Choroid plexus epithelial cell (primary cell): ENCODE data around the gene EFHC2.
A peak's percentile ranks its signal among the peaks of the same experiment; 100 is the strongest.
"Not testable (repeated sequence)": the region's sequence is repeated elsewhere in the genome, so short reads cannot be mapped to it uniquely, and the experiment has no call there.

Experiments
- DNase-seq: peaks from one replicate; pipeline ENCODE4 v3.0.0-alpha.2; 2010; ENCODE audit warnings: low read depth
- H3K4me3 ChIP-seq: 2 replicates; pipeline ENCODE4 v1.5.1; 2011; ENCODE audit warnings: low read depth, mild to moderate bottlenecking, control low read depth, low read length, moderate library complexity
- TF ChIP-seq, protein P1 (sequence below): conservative IDR thresholded peaks from 2 replicates; pipeline ENCODE4 v1.5.1; 2011; ENCODE audit warnings: low read depth, mild to moderate bottlenecking, control low read depth, inconsistent platforms, low read length, moderate library complexity

Gene EFHC2

DNA sequence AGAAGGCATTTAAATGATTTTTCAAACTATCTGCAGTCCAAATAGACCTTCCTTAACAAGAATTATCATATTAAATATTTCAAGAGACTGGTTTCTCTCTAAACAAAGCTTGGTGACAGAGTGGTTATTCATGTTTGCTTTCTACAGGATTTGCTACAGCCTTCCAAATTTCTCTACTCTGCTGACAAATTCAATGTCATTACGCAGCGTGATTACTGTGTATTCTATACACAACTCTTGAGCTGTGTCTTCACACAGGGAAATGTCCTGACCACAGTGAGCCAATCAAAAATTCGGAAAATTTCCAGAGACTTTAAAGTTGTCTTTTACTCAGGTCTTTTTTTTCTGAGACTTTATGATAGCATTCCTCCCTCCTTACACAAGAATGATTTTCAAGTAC, 75.6 kb downstream of the EFHC2 start:
- DNase-seq = no peak
- H3K4me3 ChIP-seq = no peak overlapping the region
- TF ChIP-seq, protein P1, sequence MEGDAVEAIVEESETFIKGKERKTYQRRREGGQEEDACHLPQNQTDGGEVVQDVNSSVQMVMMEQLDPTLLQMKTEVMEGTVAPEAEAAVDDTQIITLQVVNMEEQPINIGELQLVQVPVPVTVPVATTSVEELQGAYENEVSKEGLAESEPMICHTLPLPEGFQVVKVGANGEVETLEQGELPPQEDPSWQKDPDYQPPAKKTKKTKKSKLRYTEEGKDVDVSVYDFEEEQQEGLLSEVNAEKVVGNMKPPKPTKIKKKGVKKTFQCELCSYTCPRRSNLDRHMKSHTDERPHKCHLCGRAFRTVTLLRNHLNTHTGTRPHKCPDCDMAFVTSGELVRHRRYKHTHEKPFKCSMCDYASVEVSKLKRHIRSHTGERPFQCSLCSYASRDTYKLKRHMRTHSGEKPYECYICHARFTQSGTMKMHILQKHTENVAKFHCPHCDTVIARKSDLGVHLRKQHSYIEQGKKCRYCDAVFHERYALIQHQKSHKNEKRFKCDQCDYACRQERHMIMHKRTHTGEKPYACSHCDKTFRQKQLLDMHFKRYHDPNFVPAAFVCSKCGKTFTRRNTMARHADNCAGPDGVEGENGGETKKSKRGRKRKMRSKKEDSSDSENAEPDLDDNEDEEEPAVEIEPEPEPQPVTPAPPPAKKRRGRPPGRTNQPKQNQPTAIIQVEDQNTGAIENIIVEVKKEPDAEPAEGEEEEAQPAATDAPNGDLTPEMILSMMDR = no peak

DNA sequence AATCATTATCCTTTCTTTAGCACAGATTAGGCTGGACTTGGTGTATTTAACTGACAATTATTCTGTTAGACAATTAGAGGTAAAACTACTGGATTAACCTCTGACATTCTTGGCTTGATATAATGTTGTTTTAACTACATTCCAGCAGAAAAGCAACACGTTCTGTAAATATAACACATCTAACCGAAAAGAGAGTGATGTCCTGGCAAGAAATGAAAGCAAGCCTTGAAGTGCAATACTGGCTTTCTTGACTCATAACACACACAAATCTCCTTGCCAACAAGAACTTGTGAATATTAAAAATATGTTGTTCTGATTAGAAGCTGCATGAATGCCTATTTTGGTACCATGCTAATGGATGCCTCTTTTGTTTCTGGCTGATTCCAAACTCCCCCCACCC, 76.4 kb downstream of the EFHC2 start:
- TF ChIP-seq, protein P1 = no peak
- no peak overlapping the region for H3K4me3 ChIP-seq
- peak; percentile 7 for DNase-seq

DNA sequence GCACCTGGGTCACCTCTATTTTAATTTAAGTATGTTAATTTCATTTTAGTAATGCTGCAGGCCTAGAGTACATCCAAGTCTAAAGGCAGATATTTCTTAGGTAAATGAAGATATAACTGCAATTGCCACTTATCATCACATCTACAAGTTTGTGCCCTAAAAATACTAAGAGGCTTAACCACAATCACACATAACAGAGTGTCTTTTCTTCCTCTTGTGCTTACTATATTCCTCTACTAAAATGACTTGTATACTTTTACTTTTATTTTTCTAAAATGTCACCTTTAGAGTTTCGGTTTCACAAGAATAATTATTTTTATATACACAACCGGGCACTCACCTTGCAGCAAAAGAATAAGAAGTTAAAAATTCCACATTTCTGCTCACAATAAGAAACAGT, 77.9 kb downstream of the EFHC2 start:
- no peak overlapping the region for H3K4me3 ChIP-seq
- TF ChIP-seq, protein P1 = no peak
- no peak for DNase-seq

DNA sequence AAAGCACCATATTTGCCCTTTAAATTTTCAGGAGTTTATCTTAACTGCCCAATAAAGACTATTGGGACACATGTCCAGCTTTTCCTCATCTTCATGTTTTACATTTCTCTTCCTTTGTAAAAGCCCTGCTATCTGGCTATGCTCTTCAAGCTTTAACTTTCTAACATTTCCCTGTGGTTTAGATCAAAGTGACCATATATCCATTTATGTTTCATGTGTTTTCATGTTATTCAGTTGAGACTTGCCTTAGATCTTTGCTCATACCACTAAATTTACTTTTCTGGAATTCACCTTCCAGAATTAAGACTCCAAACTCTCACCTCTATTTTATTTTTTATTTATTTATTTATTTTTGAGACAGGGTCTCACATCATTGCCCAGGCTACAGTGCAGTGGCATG, 78.5 kb downstream of the EFHC2 start:
- H3K4me3 ChIP-seq = no peak overlapping the region
- no peak for DNase-seq
- TF ChIP-seq, protein P1 = no peak

DNA sequence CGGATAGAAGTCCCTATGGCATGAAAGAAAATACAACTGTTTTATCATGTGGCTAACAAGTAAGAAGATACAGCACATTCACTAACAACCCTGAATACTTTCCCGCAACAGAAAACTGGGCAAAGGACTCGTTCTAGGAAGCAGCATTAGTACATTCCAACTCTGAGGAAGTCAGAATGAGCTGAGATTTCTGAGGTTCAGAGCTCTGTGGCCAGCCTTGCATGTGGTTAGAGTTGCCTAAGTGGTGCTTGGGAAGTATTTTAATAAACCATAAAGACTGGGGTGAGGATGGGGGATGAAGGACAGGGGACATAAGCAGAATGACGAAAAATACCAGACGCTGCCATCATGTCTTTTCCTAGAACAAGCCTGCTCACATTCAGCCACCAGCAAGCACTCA, 82.2 kb downstream of the EFHC2 start:
- DNase-seq = no peak
- TF ChIP-seq, protein P1 = no peak
- H3K4me3 ChIP-seq = no peak overlapping the region

DNA sequence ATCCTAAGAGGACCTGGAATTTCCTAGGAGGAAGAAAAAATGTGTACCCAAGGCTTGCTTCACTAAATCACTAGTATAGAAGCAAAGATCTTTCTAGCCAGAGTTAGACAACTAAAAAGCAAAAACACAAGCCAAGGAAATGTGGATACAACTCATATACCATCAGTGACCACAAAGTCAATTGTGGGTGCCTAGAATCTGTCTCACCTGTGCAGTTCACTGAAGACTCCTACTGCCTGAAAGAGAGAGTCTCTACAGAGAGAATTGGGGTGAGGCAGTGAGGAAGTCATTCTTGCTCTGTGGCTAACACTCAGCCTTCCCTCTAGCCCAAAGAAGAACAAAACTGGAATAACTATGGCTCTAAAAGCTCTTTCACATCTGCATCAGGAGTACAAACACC, 82.9 kb downstream of the EFHC2 start:
- H3K4me3 ChIP-seq = no peak overlapping the region
- DNase-seq = no peak
- TF ChIP-seq, protein P1 = no peak

DNA sequence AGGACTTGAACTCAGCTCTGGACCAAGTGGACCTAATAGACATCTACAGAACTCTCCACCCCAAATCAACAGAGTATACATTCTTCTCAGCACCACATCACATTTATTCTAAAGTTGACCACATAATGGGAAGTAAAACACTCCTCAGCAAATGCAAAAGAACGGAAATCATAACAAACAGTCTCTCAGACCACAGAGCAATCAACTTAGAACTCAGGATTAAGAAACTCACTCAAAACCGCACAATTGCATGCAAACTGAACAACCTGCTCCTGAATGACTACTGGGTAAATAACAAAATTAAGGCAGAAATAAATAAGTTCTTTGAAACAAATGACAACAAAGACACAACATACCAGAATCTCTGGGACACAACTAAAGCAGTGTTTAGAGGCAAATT, 87.7 kb downstream of the EFHC2 start:
- DNase-seq, H3K4me3 ChIP-seq: not testable (repeated sequence)

DNA sequence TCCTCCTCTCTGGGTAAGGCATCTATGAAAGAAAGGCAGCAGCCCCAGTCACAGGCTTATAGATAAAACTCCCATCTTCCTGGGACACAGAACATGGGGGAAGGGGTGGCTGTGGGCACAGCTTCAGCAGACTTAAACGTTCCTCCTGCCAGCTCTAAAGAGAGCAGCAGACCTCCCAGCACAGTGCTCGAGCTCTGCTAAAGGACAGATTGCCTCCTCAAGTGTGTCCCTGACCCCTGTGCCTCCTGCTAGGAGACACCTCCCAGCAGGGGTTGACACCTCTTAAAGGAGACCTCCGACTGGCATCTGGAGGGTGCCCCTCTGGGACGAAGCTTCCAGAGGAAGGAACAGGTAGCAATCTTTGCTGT, 89.9 kb downstream of the EFHC2 start:
- no peak for DNase-seq
- TF ChIP-seq, protein P1 = no peak

DNA sequence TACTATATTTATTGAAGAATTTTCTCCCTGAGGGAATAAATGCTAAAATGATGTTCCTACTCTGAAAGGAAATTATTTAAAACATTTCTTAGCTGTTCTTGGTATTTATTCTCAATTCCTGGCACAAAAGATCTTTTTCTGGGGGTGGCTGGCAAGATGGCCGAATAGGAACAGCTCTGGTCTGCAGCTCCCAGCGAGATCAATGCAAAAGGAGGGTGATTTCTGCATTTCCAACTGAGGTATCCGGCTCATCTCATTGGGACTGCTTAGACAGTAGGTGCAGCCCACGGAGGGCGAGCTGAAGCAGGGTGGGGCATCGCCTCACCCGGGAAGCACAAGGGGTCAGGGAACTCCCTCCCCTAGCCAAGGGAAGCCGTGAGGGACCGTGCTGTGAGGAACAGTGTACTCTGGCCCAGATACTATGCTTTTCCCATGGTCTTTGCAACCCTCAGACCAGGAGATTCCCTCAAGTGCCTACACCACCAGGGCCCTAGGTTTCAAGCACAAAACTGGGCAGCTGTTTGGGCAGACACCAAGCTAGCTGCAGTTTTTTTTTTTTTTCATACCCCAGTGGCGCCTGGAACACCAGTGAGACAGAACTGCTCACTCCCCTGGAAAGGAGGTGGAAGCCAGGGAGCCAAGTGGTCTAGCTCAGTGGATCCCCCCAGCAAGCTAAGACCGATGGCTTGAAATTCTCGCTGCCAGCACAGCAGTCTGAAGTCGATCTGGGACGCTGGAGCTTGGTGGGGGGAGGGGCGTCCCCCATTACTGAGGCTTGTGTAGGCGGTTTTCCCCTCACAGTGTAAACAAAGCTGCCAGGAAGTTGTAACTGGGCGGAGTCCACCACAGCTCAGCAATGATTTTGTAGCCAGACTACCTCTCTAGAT, 90.5 kb downstream of the EFHC2 start:
- H3K4me3 ChIP-seq = peak overlapping the region; percentile 16
- DNase-seq = peak; percentile 31

More for the DNA sequence above, 89.9 kb downstream of the EFHC2 start:
- no peak overlapping the region for H3K4me3 ChIP-seq
